ENCODE measurements around the gene FBXO31. TPM values are rescaled to one million over a fixed set of nuclear protein-coding genes. Genes with fewer than 3 reads are reported as not detected.
A peak's percentile ranks its signal among the peaks of the same experiment; 100 is the strongest.

The FBXO31 gene
- total and polyA plus RNA-seq, 2 of the 13 experiments (the other 11 are each of a cell fraction or from before 2014, with no cell fraction given), result 92.4 to 101 TPM

DNA sequence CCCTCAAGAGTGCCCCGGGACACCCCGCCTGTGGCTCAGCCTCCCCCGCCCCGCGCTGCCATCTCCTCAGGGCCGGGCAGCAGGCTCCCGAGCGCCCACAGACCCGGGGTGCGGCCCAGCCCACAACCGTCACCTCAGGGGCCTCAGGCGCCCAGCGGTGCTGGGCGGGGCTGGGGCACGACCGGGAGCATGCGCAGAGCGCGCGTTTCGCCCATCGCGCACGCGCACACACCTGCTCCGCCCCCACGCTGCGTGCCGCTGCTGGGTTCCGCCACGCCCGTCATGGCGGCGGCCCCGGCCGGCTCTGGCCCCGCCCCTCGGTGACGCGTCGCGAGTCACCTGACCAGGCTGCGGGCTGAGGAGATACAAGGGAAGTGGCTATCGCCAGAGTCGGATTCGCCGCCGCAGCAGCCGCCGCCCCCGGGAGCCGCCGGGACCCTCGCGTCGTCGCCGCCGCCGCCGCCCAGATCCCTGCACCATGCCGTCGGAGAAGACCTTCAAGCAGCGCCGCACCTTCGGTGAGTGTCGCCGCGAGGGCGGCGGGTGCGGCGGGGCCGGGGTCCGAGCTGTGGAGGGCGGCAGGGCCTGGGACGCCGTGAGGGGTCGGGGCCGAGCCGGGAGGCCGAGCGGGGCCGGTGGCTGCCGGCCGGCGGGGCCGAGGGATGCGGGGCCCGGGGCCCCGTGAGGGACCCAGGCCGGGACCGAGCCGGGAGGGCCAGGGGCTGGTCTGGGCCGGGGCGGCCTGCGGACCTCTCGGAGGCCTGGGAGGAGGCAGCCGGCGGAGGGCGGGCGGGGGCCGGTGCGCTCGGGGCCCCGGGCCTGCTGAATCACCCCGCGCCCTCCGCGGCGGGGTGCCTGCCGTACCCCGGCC lies 8.6 kb upstream of the FBXO31 start, which contains the start of gene MAP1LC3B (continued):
- TF ChIP-seq, protein P1, sequence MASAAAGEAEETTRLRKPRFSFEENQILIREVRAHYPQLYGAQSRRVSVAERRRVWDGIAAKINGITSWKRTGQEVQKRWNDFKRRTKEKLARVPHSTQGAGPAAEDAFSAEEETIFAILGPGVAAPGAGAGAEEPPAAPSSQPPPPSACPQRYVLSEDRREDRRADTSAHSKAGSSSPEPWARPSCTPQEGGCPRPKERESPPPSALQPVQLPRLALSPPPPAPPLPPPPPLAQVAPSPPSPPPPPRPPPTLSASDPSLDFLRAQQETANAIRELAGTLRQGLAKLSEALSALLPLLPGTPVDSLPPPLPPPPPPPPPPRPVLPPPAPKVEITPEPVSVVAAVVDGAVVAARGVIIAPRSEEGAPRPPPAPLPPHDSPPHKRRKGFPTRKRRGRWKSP (CRISPR knock-in tag; IDR thresholded peaks at IDR 0.05), result no peak; the same call in 1 of the 2 replicates
- TF ChIP-seq SMARCE1 (IDR thresholded peaks at IDR 0.05; ENCODE audit: borderline replicate concordance) (no peak), ISX (CRISPR knock-in tag; conservative IDR thresholded peaks at IDR 0.05) (no peak), GATAD2A (CRISPR knock-in tag; IDR thresholded peaks at IDR 0.05) (no peak), ZBTB20 (CRISPR knock-in tag; IDR thresholded peaks at IDR 0.05; ENCODE audit: borderline replicate concordance, low read depth) (no peak), RFXAP (CRISPR knock-in tag; IDR thresholded peaks at IDR 0.05; ENCODE audit: borderline replicate concordance) (peak; percentile 90), ZNF335 (CRISPR knock-in tag; IDR thresholded peaks at IDR 0.05) (peak; percentile 43; the same call in 1 of the 2 replicates), ZNF780A (CRISPR knock-in tag; IDR thresholded peaks at IDR 0.05) (no peak)
- TF ChIP-seq, protein P2, sequence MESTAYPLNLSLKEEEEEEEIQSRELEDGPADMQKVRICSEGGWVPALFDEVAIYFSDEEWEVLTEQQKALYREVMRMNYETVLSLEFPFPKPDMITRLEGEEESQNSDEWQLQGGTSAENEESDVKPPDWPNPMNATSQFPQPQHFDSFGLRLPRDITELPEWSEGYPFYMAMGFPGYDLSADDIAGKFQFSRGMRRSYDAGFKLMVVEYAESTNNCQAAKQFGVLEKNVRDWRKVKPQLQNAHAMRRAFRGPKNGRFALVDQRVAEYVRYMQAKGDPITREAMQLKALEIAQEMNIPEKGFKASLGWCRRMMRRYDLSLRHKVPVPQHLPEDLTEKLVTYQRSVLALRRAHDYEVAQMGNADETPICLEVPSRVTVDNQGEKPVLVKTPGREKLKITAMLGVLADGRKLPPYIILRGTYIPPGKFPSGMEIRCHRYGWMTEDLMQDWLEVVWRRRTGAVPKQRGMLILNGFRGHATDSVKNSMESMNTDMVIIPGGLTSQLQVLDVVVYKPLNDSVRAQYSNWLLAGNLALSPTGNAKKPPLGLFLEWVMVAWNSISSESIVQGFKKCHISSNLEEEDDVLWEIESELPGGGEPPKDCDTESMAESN (CRISPR knock-in tag; conservative IDR thresholded peaks at IDR 0.05), result peak; percentile 95
- TF ChIP-seq, protein P3, sequence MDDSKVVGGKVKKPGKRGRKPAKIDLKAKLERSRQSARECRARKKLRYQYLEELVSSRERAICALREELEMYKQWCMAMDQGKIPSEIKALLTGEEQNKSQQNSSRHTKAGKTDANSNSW (CRISPR knock-in tag; IDR thresholded peaks at IDR 0.05; ENCODE audit: borderline replicate concordance), result no peak; the same call in 1 of the 2 replicates
- TF ChIP-seq, protein P4, sequence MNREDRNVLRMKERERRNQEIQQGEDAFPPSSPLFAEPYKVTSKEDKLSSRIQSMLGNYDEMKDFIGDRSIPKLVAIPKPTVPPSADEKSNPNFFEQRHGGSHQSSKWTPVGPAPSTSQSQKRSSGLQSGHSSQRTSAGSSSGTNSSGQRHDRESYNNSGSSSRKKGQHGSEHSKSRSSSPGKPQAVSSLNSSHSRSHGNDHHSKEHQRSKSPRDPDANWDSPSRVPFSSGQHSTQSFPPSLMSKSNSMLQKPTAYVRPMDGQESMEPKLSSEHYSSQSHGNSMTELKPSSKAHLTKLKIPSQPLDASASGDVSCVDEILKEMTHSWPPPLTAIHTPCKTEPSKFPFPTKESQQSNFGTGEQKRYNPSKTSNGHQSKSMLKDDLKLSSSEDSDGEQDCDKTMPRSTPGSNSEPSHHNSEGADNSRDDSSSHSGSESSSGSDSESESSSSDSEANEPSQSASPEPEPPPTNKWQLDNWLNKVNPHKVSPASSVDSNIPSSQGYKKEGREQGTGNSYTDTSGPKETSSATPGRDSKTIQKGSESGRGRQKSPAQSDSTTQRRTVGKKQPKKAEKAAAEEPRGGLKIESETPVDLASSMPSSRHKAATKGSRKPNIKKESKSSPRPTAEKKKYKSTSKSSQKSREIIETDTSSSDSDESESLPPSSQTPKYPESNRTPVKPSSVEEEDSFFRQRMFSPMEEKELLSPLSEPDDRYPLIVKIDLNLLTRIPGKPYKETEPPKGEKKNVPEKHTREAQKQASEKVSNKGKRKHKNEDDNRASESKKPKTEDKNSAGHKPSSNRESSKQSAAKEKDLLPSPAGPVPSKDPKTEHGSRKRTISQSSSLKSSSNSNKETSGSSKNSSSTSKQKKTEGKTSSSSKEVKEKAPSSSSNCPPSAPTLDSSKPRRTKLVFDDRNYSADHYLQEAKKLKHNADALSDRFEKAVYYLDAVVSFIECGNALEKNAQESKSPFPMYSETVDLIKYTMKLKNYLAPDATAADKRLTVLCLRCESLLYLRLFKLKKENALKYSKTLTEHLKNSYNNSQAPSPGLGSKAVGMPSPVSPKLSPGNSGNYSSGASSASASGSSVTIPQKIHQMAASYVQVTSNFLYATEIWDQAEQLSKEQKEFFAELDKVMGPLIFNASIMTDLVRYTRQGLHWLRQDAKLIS (CRISPR knock-in tag; IDR thresholded peaks at IDR 0.05), result peak; percentile 60; the same call in 1 of the 2 replicates

Measured in HepG2 (cell line).